Coronary artery (tissue), 2 donors: ENCODE data around the gene ACIN1.

ENCODE experiments used
- DNase-seq: peaks from one replicate; pipeline ENCODE4 v3.0.0-alpha.2; 2017; ENCODE audit warnings: low spot score
- H3K27ac ChIP-seq, 2 donors: fragments of 200-600 bp; sonication (generic); one replicate each; pipeline ENCODE4 v1.5.1; 2016 to 2019
- H3K4me3 ChIP-seq: fragments of 200-600 bp; sonication (generic); 2 replicates; pipeline ENCODE4 v1.5.1; 2016; ENCODE audit warnings: mild to moderate bottlenecking, moderate library complexity
- CTCF ChIP-seq: fragments of 200-600 bp; sonication (generic); IDR thresholded peaks from one replicate; pipeline ENCODE4 v1.5.1; 2019; ENCODE audit warnings: antibody characterized with exemption

ACIN1 gene

GRCh38 chr14:23105348-23105824 lies 10.4 kb upstream of the ACIN1 start:
- Histone ChIP-seq H3K27ac (no peak overlapping the region), H3K4me3 (no peak overlapping the region)
- no peak for TF ChIP-seq CTCF
- no peak for DNase-seq

- TF ChIP-seq CTCF, result no peak
- DNase-seq, result peak; percentile 45
- no peak within 1 kb of the TSS for H3K4me3 ChIP-seq
- no peak within 1 kb of the TSS for H3K27ac ChIP-seq
Measured at GRCh38 chr14:23104591-23105347, 9.8 kb upstream of the ACIN1 start, which contains the start of gene CIROP. Gene CIROP (minus strand): TSS chr14:23104989. CDS start chr14:23104920, 69 bp downstream.

- Histone ChIP-seq H3K27ac (no peak overlapping the region), H3K4me3 (no peak overlapping the region)
- peak; percentile 50 for DNase-seq
- no peak for TF ChIP-seq CTCF
Measured at GRCh38 chr14:23104070-23104590, 9.2 kb upstream of the ACIN1 start.

GRCh38 chr14:23103581-23103980 lies 8.6 kb upstream of the ACIN1 start:
- peak; percentile 45 for DNase-seq
- no peak overlapping the region for H3K4me3 ChIP-seq

GRCh38 chr14:23102801-23103200 lies 7.9 kb upstream of the ACIN1 start:
- no peak overlapping the region for H3K4me3 ChIP-seq
- no peak overlapping the region for H3K27ac ChIP-seq
- peak; percentile 53 for DNase-seq
- TF ChIP-seq CTCF, result no peak

More at GRCh38 chr14:23103581-23103980, 8.6 kb upstream of the ACIN1 start:
- no peak for TF ChIP-seq CTCF
- no peak overlapping the region for H3K27ac ChIP-seq

- TF ChIP-seq CTCF, result no peak
- no peak overlapping the region for H3K4me3 ChIP-seq
- no peak overlapping the region for H3K27ac ChIP-seq
- DNase-seq, result peak; percentile 69
Measured at GRCh38 chr14:23101986-23102625, 7.2 kb upstream of the ACIN1 start.
